ENCODE measurements around the gene C5. TPM values are rescaled to one million over a fixed set of nuclear protein-coding genes. Genes with fewer than 3 reads are reported as not detected.

C5 gene
- total RNA-seq, 1 donor from 2014 or later: 1.0 TPM

- intact Hi-C loops (cut with DNase I): no loop called here
- no peak for ATAC-seq (ENCODE audit: poor library complexity)
- DNase-seq: no peak
Measured at GRCh38 chr9:120951960-120952618, 98.0 kb downstream of the C5 start.

- intact Hi-C loops (cut with DNase I): no loop called here
- no peak for ATAC-seq (ENCODE audit: poor library complexity)
- DNase-seq: no peak
Measured at GRCh38 chr9:120950421-120951388, 99.4 kb downstream of the C5 start.

- DNase-seq: no peak
- no peak for ATAC-seq (ENCODE audit: poor library complexity)
- intact Hi-C loops (cut with DNase I): no loop called here
Measured at GRCh38 chr9:120949290-120949689, 100.8 kb downstream of the C5 start.

GRCh38 chr9:120948824-120949223, 101.3 kb downstream of the C5 start:
- DNase-seq (no peak), ATAC-seq (ENCODE audit: poor library complexity) (no peak)
- intact Hi-C loops (cut with DNase I): no loop called here

- ATAC-seq (ENCODE audit: poor library complexity) (no peak), DNase-seq (no peak)
- intact Hi-C loops (cut with DNase I): no loop called here
Measured at GRCh38 chr9:120947222-120947621, 102.9 kb downstream of the C5 start.

GRCh38 chr9:120946259-120946658, 103.8 kb downstream of the C5 start:
- ATAC-seq (ENCODE audit: poor library complexity) (no peak), DNase-seq (no peak)
- intact Hi-C loops (cut with DNase I): no loop called here

GRCh38 chr9:120944948-120945347, 105.1 kb downstream of the C5 start:
- DNase-seq: no peak

GRCh38 chr9:120944434-120944843, 105.6 kb downstream of the C5 start:
- DNase-seq (no peak), ATAC-seq (ENCODE audit: poor library complexity) (no peak)
- intact Hi-C loops (cut with DNase I): no loop called here

More at GRCh38 chr9:120944948-120945347, 105.1 kb downstream of the C5 start:
- intact Hi-C loops (cut with DNase I): no loop called here
- ATAC-seq (ENCODE audit: poor library complexity): no peak

- intact Hi-C loops (cut with DNase I): no loop called here
- DNase-seq (peak; percentile 44), ATAC-seq (ENCODE audit: poor library complexity) (peak; percentile 64)
Measured at GRCh38 chr9:120942186-120943001, 107.7 kb downstream of the C5 start.

- DNase-seq (no peak), ATAC-seq (ENCODE audit: poor library complexity) (no peak)
- intact Hi-C loops (cut with DNase I): no loop called here
Measured at GRCh38 chr9:120941046-120941770, 108.9 kb downstream of the C5 start.

- intact Hi-C loops (cut with DNase I): no loop called here
- DNase-seq (no peak), ATAC-seq (ENCODE audit: poor library complexity) (no peak)
Measured at GRCh38 chr9:120940573-120940972, 109.5 kb downstream of the C5 start.

GRCh38 chr9:120938851-120939250, 111.2 kb downstream of the C5 start:
- intact Hi-C loops (cut with DNase I): loop anchor here (5.0 kb wide), 1 partner anchor 182 kb away; no protein-coding TSS in a partner anchor
- ATAC-seq (ENCODE audit: poor library complexity) (no peak), DNase-seq (no peak)

GRCh38 chr9:120937596-120937995, 112.5 kb downstream of the C5 start:
- no peak for DNase-seq
- intact Hi-C loops (cut with DNase I): loop anchor here (5.0 kb wide), 1 partner anchor 180 kb away; no protein-coding TSS in a partner anchor
- ATAC-seq (ENCODE audit: poor library complexity): peak; percentile 10

- DNase-seq (peak; percentile 71), ATAC-seq (ENCODE audit: poor library complexity) (peak; percentile 47)
- intact Hi-C loops (cut with DNase I): loop anchor here (5.0 kb wide), 1 partner anchor 180 kb away; no protein-coding TSS in a partner anchor
Measured at GRCh38 chr9:120937127-120937526, 112.9 kb downstream of the C5 start.

- no peak for ATAC-seq (ENCODE audit: poor library complexity)
- intact Hi-C loops (cut with DNase I): loop anchor here (5.0 kb wide), 1 partner anchor 179 kb away; no protein-coding TSS in a partner anchor
- DNase-seq: no peak
Measured at GRCh38 chr9:120936764-120937122, 113.3 kb downstream of the C5 start.

GRCh38 chr9:120936011-120936763, 113.9 kb downstream of the C5 start:
- intact Hi-C loops (cut with DNase I): loop anchor here (5.0 kb wide), 1 partner anchor 179 kb away; no protein-coding TSS in a partner anchor
- peak; percentile 88 for ATAC-seq (ENCODE audit: poor library complexity)

GRCh38 chr9:120935383-120935857, 114.7 kb downstream of the C5 start:
- peak; percentile 85 for ATAC-seq (ENCODE audit: poor library complexity)
- intact Hi-C loops (cut with DNase I): loop anchor here (5.0 kb wide), 1 partner anchor 178 kb away; no protein-coding TSS in a partner anchor
- DNase-seq: peak; percentile 98

More at GRCh38 chr9:120936011-120936763, 113.9 kb downstream of the C5 start:
- peak; percentile 97 for DNase-seq
